Activated CD4-positive, alpha-beta T cell treated with anti-CD3 and anti-CD28 coated beads, Interleukin-2, amount 50 U/mL, for 16 hours (primary cell): ENCODE results near the gene SLAIN2.

Experiments
- DNase-seq: peaks from one replicate; pipeline ENCODE4 v3.0.0-alpha.2; 2020

SLAIN2 gene

DNA sequence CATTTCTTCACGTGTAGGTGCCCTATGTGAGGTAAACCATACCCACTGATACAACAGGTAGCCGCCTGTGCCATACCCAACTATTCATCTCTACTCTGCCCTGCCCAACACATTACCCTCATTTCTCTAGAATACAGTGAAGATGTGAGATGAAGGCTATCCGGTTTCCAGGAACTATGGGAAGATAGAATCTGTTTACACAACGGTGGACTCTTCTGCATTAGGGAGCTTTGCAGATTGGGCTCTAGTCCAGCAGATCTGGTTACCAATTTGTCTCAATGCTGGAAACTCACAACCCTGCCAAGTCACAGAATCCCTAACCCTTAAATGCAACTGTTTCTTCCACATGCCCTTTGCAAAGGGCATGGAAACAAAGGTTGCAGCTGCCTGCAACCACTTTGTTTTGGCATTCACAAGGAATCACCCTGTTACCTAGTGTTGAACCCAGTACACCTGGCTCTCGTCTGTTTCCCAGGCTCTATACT, 6.4 kb upstream of the SLAIN2 start:
- no peak for DNase-seq

DNA sequence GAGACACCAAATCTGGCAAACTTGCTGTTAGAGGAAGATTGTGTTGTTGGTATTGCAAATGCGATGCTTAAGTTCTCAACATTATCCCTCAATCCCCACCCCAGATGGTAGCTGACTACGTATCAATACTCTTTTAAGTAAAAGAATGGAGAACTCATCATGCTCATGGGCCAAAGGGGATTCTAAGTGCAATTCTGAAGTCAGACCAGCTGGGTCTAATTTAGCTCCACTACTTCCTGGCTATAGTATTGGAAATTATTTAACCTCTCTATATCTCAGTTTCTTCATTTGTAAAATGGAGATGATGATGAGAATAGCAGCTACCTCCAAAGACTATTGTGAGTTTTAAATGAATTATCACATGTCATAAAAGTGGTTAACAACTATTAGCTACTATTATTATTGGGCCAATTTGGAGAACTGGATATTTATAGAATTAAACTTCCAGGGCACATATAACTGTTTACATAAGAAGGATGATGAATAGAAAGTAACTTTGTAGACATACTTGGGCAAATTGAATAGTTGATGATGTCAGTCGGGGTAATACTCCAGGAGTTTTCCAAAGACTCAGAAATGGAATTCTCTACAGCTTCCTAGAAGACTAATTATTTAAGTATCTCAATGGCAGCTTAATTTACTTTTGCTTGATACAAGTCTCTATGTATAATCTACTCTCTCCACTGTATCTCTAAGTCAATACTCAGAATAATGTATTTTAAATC, 5.0 kb upstream of the SLAIN2 start:
- no peak for DNase-seq

DNA sequence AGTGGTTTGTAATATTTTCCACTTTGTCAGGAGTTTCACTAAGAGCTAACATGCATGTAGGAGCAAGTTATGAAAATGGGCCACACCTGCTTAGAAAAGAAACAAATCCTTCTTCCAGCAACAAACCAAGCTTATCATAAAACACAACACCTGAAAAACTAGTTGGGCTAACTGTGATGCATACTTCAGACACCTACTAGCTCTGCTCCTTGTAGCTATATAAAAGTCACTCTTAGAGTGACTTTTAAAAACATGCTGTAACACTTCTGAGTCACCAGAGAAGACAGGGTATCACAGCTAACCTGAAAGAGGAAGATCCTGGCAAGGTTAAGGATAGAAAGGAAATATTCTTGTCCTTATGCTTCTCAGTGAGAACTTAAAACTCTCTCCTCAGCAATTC, 3.6 kb upstream of the SLAIN2 start:
- no peak for DNase-seq

DNA sequence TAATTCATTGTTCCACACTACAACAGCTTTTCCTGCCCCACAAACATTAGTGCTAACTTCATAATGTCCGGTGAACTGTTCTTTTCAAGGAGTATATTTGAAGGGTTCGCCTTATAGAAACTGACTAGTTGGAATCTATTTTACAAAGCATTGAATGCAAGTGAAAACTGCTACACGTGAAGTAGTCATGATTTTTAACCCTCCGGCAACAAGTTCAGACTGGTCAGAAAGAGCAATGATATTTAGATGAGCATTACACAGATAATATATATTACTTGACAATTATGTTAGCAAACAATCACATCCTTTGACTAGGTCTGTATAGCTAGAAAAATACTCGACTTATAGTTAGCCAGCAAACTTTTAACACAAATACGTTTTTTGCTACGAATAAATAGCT, 1.7 kb upstream of the SLAIN2 start:
- DNase-seq, result no peak

DNA sequence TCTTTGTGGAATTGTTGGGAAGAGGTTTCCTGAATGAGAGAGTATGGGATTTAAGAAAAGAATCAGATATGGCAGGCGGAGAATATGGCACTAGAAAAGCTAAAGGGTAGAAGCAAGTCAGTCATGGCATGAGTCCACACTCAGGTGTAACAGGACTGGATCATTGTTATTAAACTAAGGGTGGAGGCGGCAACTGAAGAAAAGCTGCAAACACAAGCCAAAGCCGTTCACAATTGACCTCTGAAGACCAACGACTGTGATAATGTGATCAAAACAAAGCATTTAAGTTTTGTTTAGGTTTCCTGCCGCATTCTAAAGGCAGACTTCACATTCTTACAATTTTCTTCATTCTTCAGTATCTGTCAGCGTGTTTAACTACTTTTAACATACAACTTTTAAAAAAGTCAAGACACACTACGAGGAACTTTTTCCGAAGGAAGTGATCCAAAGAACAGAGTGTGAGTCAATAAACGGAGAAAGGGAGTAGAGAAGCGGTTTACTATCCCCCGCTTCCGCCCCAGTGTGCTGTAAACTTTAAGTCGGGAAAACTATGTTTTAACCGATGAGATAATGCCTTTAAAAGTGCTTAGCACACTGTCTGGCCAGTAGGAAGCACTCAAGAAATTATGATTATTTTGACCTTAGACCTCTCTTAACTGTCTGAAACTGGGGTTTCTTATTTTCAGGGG, 909 bp upstream of the SLAIN2 start:
- DNase-seq, result peak; percentile 30

DNA sequence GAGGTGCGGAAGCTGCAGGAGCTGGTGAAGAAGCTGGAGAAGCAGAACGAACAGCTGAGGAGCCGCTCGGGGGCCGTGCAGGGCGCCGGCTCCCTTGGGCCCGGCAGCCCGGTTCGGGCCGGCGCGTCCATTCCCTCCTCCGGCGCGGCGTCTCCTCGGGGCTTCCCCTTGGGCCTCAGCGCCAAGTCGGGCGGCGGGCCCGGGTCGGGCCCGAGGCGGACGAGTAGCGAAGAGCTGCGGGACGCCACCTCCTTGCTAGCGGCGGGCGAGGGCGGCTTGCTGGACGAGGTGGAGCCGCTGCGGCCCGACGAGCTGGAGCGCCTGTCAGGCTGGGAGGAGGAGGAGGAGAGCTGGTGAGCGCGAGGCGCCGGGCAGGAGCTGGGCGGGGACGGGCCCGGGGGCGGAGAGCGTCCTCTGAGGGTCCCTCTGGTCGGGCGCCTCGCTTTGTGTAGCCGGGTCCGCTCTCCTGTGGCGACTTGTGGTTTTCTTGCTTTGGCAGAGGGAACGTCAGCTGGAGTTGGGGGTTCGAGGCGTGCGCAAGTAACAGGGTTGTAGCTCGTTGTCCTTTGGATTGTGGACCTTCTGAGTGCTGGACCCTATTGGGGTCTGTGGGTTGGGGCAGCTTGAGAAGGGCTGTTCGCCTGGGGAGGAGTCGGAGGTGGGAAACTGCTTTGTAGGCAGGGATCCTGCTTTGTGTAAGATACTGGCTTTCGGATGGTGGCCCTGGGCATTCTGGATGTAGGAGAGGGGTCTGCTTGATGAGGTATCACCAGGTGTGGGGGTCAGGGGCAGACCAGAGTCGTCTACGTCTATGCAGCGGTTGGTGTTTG, 662 bp downstream of the SLAIN2 start:
- DNase-seq, result peak; percentile 46

DNA sequence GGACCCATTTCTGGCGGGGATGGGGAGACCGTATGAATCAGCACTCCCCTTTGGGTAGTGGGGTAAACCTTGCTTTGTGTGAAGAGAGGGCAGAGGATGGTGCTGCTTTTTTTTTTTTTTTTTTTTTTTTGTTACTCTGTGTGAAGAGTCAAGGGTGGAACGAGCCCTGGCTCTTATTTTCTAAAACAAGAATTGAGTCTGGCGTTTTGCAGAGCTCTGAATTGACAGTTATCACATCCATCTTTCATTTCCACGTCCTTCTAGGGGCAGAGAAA, 1.2 kb downstream of the SLAIN2 start:
- DNase-seq, result peak; percentile 27

DNA sequence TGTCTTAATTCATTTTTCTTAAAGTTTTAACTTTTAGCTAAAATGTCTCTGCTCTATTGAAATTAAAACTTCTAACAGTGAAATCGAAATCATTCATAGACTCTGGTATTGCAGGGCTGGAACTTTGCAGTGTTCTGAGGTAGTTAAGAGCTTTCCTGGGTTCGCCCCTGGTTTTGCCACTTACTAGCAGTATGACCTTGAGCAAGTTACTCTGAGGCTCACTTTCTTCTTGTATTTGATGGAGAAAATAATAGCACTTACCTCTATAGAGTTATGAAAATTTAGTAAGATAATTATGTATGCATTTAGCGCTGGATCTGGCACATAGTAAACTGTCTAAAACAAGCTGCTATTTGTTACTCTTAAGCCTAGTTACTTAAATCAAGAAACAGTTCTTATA, 1.7 kb downstream of the SLAIN2 start:
- no peak for DNase-seq

DNA sequence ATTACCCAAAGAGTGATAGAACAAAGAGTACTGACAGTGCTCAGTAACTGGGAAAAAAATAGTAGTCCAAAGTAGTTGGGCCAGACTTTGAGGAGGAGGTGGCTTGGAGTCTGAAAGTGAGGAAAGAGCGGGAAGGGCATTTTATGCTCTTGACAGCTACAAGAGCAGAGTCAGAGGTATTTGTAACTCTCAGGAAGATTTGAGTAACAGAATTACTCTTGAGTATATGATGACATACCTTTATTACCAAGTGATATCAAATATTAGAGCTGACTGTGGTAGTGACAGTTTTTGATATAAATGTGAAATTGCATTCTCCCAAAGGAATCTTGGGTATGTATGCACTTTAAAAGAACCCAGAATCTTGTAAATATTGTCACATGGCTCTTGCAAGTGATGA, 2.2 kb downstream of the SLAIN2 start:
- DNase-seq, result no peak

DNA sequence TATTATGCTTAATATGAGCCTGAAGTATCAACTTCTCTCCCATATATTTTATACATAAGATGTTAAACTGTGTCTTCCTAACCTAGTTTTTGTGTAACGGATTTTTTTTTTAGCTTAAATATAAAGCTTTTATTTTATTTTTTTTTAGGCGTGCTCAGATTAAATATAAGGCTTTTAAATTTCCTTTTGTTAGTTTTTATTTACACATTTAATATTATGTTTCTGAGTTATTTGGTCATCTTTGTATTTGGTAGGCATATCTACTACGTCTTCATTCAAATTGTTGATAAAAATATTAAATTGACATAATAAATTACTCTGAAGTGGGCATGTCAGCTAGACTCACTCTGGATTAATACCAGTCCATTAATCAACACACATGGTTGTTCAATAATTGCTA, 4.2 kb downstream of the SLAIN2 start:
- no peak for DNase-seq

DNA sequence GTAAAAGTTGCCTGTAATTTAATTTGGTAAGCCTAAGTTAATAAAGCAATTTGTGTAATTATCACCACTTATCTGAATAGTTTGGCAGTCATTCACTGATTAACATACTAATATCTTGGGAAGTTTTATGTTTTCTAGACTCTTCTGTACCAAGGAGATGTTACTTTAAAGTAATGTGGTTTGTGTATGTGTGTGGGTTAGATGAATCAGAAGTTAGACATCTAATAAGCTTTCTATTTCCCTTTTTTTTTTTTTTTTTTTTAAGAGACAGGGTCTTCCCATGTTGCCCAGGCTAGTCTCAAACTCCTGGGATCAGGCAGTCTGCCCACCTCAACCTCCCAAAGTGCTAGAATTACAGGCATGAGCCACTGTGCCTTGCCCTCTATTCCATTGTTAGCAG, 5.3 kb downstream of the SLAIN2 start:
- DNase-seq, result no peak

DNA sequence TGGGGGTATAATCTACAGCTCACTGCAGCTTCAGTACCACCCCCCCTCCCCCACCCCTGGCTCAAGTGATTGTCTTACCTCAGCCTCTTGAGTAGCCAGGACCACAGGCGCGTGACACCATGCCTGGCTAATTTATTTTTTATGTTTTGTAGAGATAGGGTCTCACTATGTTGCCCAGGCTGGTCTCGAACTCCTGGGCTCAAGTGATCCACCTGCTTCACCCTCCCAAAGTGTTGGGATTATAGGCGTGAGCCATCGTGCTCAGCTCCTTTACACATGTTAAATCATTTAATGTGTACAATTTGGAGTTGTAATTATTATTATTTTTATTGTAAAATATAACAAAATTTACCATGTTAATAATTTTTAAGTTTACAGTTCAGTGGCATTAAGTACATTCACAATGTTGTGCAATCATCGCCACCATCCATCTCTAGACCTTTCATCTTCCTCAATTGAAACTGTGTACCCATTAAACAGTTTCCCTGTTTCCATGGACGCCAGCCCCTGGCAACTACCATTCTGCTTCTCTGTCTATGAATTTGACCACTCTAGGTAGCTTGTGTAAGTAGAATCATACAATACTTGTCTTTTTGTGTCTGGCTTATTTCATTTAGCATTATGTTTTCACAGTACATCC, 6.1 kb downstream of the SLAIN2 start:
- no peak for DNase-seq

DNA sequence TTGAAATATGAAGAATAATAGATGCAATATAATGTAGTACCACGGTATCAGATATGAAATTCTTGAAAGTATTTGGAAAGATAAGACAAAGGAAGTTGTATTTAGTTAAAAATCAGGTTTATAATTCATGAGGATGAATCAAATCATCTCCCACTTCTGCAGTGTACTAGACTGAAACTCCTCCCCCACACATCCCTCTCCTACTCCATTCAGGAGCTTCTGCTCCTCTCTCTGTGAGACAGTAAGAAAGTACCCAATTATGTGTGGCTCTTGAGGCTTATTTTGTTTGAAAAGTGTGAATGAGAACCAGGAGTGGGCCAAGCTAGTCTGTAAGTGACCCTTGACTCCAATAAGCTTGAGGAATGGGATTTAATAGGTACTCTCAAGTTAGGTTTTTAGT, 9.5 kb downstream of the SLAIN2 start:
- no peak for DNase-seq

DNA sequence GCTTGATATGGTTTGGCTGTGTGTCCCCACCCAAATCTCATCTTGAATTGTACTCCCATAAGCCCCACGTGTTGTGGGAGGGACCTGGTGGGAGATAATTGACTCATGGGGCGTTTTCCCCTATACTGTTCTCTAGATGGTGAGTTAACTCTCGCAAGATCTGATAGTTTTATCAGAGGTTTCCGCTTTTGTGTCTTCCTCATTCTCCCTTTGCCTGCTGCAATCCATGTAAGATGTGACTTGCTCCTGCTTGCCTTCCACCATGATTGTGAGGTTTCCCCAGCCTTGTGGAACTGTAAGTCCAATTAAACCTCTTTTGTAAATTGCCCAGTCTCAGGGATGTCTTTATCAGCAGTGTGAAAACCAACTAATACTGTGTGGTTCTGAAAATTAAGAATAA, 11.5 kb downstream of the SLAIN2 start:
- DNase-seq, result no peak

DNA sequence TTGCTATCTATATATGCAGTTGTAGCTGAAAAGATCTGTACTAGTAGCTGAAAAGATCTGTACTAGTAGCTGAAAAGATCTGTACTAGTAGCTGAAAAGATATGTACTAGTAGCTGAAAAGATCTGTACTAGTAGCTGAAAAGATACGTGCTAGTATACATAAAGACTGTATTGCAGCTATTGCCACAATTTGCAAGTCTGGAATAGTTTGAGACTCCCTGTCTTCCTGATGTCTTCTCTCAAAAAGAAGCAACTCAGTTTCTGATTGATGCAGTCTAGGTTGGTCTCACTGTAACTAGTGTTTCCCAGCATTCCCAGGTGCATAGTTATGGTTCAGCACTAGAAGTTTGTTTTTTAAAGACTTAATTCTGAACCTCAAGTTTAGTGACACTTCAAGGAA, 15.0 kb downstream of the SLAIN2 start:
- DNase-seq, result no peak

DNA sequence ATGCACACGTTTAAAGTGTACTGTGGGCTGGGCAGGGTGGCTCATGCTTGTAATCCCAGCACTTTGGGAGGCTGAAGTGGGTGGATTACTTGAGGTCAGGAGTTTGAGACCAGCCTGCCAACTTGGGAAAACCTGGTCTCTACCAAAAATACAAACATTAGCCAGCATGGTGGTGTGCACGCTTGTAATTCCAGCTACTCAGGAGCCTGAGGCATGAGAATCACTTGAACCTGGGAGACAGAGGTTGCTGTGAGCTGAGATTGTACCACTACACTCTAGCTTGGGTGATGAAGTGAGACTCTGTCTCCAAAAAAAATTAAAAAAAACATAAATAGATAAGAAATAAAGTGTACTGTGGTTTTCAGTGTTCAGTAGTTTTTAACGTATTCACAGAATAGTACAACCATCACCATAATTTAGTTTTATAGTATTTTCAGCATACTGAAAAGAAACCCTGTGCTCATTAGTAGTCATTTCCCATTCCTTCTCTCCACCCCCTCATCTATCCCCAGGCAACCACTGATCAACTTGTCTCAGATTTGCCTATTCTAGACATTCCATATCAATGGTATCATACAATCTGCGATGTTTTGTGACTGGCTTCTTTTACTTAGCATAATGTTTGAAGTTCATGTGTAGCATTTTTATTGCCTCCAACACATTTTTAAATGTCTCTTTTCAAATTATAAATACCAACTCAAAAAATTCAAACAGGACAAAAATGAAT, 19.1 kb downstream of the SLAIN2 start:
- no peak for DNase-seq

DNA sequence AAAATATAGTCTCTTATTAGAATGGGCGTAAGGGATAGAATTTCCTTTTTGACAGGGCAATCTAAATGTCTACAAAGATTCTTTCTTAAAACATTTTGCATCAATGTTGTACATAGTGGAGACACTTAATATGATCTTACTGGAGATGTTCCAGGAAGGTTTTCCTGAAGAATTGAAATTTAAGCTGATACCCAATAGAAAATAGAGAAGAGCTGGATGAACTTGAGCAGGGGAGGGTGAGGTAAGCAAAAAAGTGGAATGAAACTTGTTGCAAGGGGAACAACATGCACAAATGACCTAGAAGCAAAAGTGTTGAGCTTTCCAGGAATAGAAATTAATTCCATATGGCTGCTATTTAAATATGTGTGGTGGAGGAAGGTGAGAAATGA, 19.7 kb downstream of the SLAIN2 start:
- DNase-seq, result no peak

DNA sequence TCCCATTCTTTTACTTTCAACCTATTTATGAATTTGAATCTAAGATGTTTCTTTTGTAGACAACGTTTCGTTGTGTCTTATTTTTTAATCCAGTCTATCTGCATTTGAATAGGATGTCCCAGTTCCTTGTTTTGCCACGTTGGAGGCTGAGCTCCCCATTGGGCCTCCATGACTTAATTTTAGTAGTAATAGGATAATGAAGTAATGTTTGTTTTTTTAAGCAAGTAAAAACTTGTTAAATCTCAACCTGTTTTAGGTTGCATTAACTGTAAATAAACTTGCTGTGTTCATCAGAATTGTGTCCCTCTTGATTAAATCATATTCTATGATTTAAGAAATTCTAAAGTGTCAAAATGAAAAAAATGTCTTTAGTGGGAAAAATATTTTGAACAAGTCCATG, 25.3 kb downstream of the SLAIN2 start:
- no peak for DNase-seq

DNA sequence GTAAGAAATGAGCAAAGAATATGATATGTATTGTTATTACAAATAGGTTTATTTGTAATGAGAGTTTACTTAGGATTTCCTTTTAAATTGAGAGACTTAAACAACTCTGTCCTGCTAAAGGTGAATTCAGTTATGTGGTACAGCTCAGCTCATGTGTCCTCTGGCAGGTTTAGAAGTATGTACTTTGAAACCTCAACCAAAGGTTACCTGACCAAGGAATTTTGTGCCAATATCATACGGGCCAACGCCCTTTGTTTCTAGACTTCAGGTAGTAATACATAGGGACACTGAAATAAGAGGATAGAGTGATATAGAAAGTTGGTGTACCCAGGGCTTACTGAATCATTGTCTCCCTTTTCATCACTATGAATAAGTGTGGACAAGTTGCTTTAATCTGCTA, 25.7 kb downstream of the SLAIN2 start:
- no peak for DNase-seq

DNA sequence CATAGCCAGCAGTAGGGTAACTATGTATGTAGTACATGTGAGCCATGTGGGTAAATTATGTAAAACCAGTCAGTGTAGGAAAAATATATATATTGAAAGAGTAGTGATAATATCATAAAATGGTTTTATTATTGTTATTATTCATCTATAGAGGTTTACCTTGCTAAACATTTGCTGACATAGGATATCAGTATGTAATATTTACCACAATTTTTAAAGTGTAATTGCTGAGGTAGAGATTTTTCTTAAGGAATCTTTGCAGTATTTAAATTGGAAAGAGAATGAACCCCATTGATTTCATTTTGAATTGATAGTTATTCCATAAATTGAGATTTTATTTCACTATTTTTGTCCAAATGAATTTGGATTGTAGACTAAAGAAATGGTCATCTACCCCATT, 27.1 kb downstream of the SLAIN2 start:
- no peak for DNase-seq

DNA sequence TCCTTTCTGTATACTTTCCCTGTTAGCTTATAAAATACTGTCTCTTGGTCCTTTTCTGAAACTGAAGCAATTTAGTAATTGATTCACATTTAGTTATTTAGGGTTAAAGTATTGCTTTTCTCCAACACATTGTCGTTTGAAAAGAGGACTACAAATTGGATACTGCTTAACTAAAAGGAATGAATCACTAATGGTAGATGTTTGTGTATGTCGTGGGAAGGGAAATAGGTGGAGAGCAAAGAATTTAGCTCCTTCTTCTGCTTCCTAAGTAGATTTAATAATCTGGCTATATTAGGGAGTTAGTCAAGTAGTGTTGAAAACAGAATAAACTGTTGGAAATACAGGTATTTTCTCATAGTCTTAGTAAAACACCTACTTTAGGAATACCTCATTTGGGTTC, 27.9 kb downstream of the SLAIN2 start:
- no peak for DNase-seq

DNA sequence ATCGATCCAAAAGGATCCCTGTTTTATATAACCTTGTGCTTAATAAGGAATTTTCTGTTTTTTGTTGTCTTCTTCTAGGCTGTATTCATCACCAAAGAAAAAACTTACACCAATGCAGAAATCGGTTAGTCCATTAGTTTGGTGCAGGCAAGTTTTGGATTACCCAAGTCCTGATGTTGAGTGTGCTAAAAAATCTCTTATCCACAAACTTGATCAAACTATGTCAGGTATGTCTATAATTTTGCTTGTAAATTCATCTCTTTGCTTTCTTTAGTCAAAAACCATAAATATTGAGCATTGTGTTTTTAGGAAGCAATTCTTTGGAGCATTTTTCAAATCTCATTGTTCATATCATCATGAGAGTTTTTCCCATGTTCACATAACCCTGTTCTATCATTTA, 28.4 kb downstream of the SLAIN2 start:
- DNase-seq, result no peak
